ENCODE measurements around the gene SLC8A1. TPM values are rescaled to one million over a fixed set of nuclear protein-coding genes. Genes with fewer than 3 reads are reported as not detected.
A peak's percentile ranks its signal among the peaks of the same experiment; 100 is the strongest.

Gene SLC8A1
- total RNA-seq, 1 donor from 2014 or later, result 9.6 TPM

GRCh38 chr2:40072442-40073232, 379.3 kb downstream of the SLC8A1 start:
- H3K9ac ChIP-seq, result no peak overlapping the region
- no peaks in the 10 kb centered on the region for H4K20me1 ChIP-seq (ENCODE audit: low read depth)
- Mint-ChIP-seq H3K4me1 (no peaks in the 10 kb centered on the region), H3K9me3 (peaks cover 15% of the 10 kb centered on the region), H3K27me3 (ENCODE audit: insufficient read depth, low read depth) (no peaks in the 10 kb centered on the region), H3K4me3 (no peak overlapping the region), H3K36me3 (no peaks in the 10 kb centered on the region), H3K27ac (no peak overlapping the region)
- peaks cover 14% of the 10 kb centered on the region for H3K4me1 ChIP-seq
- no peak for DNase-seq (ENCODE audit: low spot score)
- H3K79me2 ChIP-seq (ENCODE audit: low read depth), result no peaks in the 10 kb centered on the region
- no peaks in the 10 kb centered on the region for H3K27me3 ChIP-seq
- H3K4me3 ChIP-seq, result no peak overlapping the region
- H3K4me2 ChIP-seq, result no peak overlapping the region
- peaks cover 7% of the 10 kb centered on the region for H3F3A ChIP-seq (ENCODE audit: low read depth)
- no peak for TF ChIP-seq EZH2 (IDR thresholded peaks at IDR 0.05)
- TF ChIP-seq EZH2phosphoT487 (IDR thresholded peaks at IDR 0.05), result no peak
- TF ChIP-seq CTCF (IDR thresholded peaks at IDR 0.05), result no peak
- no peak overlapping the region for H3K27ac ChIP-seq
- no peaks in the 10 kb centered on the region for H3K36me3 ChIP-seq
- H3K9me3 ChIP-seq (ENCODE audit: low read depth), result no peaks in the 10 kb centered on the region
- no peak overlapping the region for H2AFZ ChIP-seq (replicated peaks)

GRCh38 chr2:40062381-40062780, 389.5 kb downstream of the SLC8A1 start:
- Histone ChIP-seq H3K4me2 (no peak overlapping the region), H4K20me1 (ENCODE audit: low read depth) (no peaks in the 10 kb centered on the region), H3F3A (ENCODE audit: low read depth) (no peaks in the 10 kb centered on the region), H2AFZ (replicated peaks) (peak overlapping the region; percentile 77), H3K9ac (no peak overlapping the region), H3K9me3 (ENCODE audit: low read depth) (no peaks in the 10 kb centered on the region), H3K27me3 (no peaks in the 10 kb centered on the region), H3K27ac (no peak overlapping the region), H3K36me3 (no peaks in the 10 kb centered on the region), H3K79me2 (ENCODE audit: low read depth) (no peaks in the 10 kb centered on the region), H3K4me3 (no peak overlapping the region), H3K4me1 (peaks cover 17% of the 10 kb centered on the region)
- H3K36me3 Mint-ChIP-seq, result no peaks in the 10 kb centered on the region
- peak overlapping the region; percentile 67 for H3K27ac Mint-ChIP-seq
- peaks cover 5% of the 10 kb centered on the region for H3K9me3 Mint-ChIP-seq
- TF ChIP-seq CTCF (IDR thresholded peaks at IDR 0.05) (no peak), EZH2phosphoT487 (IDR thresholded peaks at IDR 0.05) (no peak), EZH2 (IDR thresholded peaks at IDR 0.05) (no peak)
- no peak overlapping the region for H3K4me3 Mint-ChIP-seq
- H3K4me1 Mint-ChIP-seq, result peaks cover 6% of the 10 kb centered on the region
- DNase-seq (ENCODE audit: low spot score), result no peak
- peaks cover 2% of the 10 kb centered on the region for H3K27me3 Mint-ChIP-seq (ENCODE audit: insufficient read depth, low read depth)

GRCh38 chr2:40049781-40050180, 402.1 kb downstream of the SLC8A1 start:
- no peaks in the 10 kb centered on the region for H3K27me3 ChIP-seq
- TF ChIP-seq EZH2 (IDR thresholded peaks at IDR 0.05) (no peak), CTCF (IDR thresholded peaks at IDR 0.05) (no peak), EZH2phosphoT487 (IDR thresholded peaks at IDR 0.05) (no peak)
- H3K27ac Mint-ChIP-seq, result no peak overlapping the region
- no peaks in the 10 kb centered on the region for H3K36me3 ChIP-seq
- no peaks in the 10 kb centered on the region for H3K4me1 ChIP-seq
- DNase-seq (ENCODE audit: low spot score), result no peak
- H3K4me2 ChIP-seq, result no peak overlapping the region
- H4K20me1 ChIP-seq (ENCODE audit: low read depth), result no peaks in the 10 kb centered on the region
- no peak overlapping the region for H3K9ac ChIP-seq
- H3K4me3 ChIP-seq, result no peak overlapping the region
- H3K27ac ChIP-seq, result no peak overlapping the region
- H3K9me3 ChIP-seq (ENCODE audit: low read depth), result no peaks in the 10 kb centered on the region
- no peaks in the 10 kb centered on the region for H3K79me2 ChIP-seq (ENCODE audit: low read depth)
- no peak overlapping the region for H2AFZ ChIP-seq (replicated peaks)
- H3K36me3 Mint-ChIP-seq, result no peaks in the 10 kb centered on the region
- no peak overlapping the region for H3K4me3 Mint-ChIP-seq
- H3K4me1 Mint-ChIP-seq, result no peaks in the 10 kb centered on the region
- H3K27me3 Mint-ChIP-seq (ENCODE audit: insufficient read depth, low read depth), result peaks cover 2% of the 10 kb centered on the region
- H3F3A ChIP-seq (ENCODE audit: low read depth), result no peaks in the 10 kb centered on the region
- no peaks in the 10 kb centered on the region for H3K9me3 Mint-ChIP-seq

All from neural progenitor cell (in vitro differentiated cells).